GM19372 (cell line): ENCODE measurements around the gene KIAA1958.

Experiments
- ATAC-seq: cut with Tn5 transposase; IDR thresholded peaks from one replicate; pipeline ENCODE4 v1.9.1; 2021; ENCODE audit warnings: mild to moderate bottlenecking, low read depth, moderate library complexity; ENCODE audit not compliant: unreplicated experiment

Gene KIAA1958

GRCh38 chr9:112711050-112711689 is 224.5 kb downstream of the KIAA1958 start:
- no peak for ATAC-seq

- no peak for ATAC-seq
Observed at GRCh38 chr9:112712678-112713077, 226.1 kb downstream of the KIAA1958 start.

GRCh38 chr9:112717661-112718331 is 231.2 kb downstream of the KIAA1958 start, which contains the start of gene INIP:
Gene INIP, minus strand, starts transcription at chr9:112718117. Its CDS starts 1,632 bp downstream, at chr9:112716485.
- ATAC-seq = peak; percentile 96
